ENCODE data around the gene MEGF11.

GRCh38 chr15:66252685-66253417 is 699 bp downstream of the MEGF11 start:
- TF ChIP-seq POLR2AphosphoS5 (IDR thresholded peaks at IDR 0.05; ENCODE audit: low read depth) (no peak), CTCF (IDR thresholded peaks at IDR 0.05; ENCODE audit: insufficient read depth, low read length) (no peak)
